Upper lobe of left lung (tissue), 6 donors: ENCODE data around the gene SSBP3. TPM values are rescaled to one million over a fixed set of nuclear protein-coding genes. Genes with fewer than 3 reads are reported as not detected.

Source experiments
- ATAC-seq, 2 donors: fragments of 200-7000 bp; cut with Tn5 transposase; one replicate each; pipeline ENCODE4 v1.9.1; 2022; ENCODE audit warnings: mild to moderate bottlenecking in 2 of 2, moderate library complexity in 2 of 2; ENCODE audit not compliant: low FRiP score in 2 of 2
- DNase-seq, 2 donors: peaks; one replicate each; pipeline ENCODE4 v3.0.0-alpha.2; 2019 to 2020
- H3K27ac ChIP-seq, 4 donors: fragments of 200-600 bp; sonication (generic); one replicate each; pipeline ENCODE4 v1.5.1; 2016 to 2019
- H3K27me3 ChIP-seq, 4 donors: fragments of 200-600 bp; sonication (generic); one replicate each; pipeline ENCODE4 v1.5.1; 2017 to 2019
- H3K36me3 ChIP-seq, 4 donors: fragments of 200-600 bp; sonication (generic); one replicate each; pipeline ENCODE4 v1.5.1; 2016 to 2019
- H3K4me1 ChIP-seq, 4 donors: fragments of 200-600 bp; sonication (generic); one replicate each; pipeline ENCODE4 v1.5.1; 2018 to 2019
- H3K4me3 ChIP-seq, 4 donors: fragments of 200-600 bp; sonication (generic); one replicate each; pipeline ENCODE4 v1.5.1; 2017 to 2019; ENCODE audit warnings: mild to moderate bottlenecking in 2 of 4, moderate library complexity in 1 of 4
- H3K9me3 ChIP-seq, 4 donors: fragments of 200-600 bp; sonication (generic); one replicate each; pipeline ENCODE4 v1.5.1; 2018 to 2019
- CTCF ChIP-seq, 6 experiments: fragments of 450-650 bp in 4 of 6; fragments of 200-600 bp in 2 of 6; sonication (generic) in 2 of 6; IDR thresholded peaks; one replicate each; pipeline ENCODE4 v1.5.1; 2016 to 2019; ENCODE audit warnings: antibody characterized with exemption in 6 of 6
- EP300 ChIP-seq, 4 donors: sonication (generic); formaldehyde crosslinking; IDR thresholded peaks; one replicate each; pipeline ENCODE4 v1.5.1; 2017; ENCODE audit warnings: antibody characterized with exemption in 4 of 4, control low read depth in 2 of 4
- POLR2A ChIP-seq, 4 donors: fragments of 450-650 bp; IDR thresholded peaks; one replicate each; pipeline ENCODE4 v1.5.1; 2016 to 2017; ENCODE audit warnings: antibody characterized with exemption in 4 of 4, mild to moderate bottlenecking in 2 of 4
- POLR2AphosphoS5 ChIP-seq, 2 donors: sonication (generic); formaldehyde crosslinking; IDR thresholded peaks; one replicate each; pipeline ENCODE4 v1.5.1; 2017; ENCODE audit warnings: antibody characterized with exemption in 2 of 2
- WGBS, 2 donors: methylation state at CpG; one replicate each; pipeline ENCODE4 v1.1.5; 2017 to 2018; 5-methylcytosine and 5-hydroxymethylcytosine counted together
- total RNA-seq, 6 donors: library from RNA; depleted of rRNA in 4 of 6; stranded (reverse); fragments of >200 nt in 4 of 6; gene quantifications; one replicate each; pipeline versions ENCODE4 v1.1.0 to v1.2.1, GENCODE V29; 2016 to 2021
- donor health status: DM: no; HTN: no; CAD: no; lungs with moderate emphysema.
- donor health status: DM: no; HTN: yes; CAD: no; lungs with severe emphysema.

Gene SSBP3
- total RNA-seq, 6 donors from 2014 or later, result 17.8 to 35.6 (median 26.4) TPM

- H3K4me1 ChIP-seq, result peaks cover 29 to 48% (median 44%) of the 10 kb centered on the region in 4 donors
- TF ChIP-seq EP300 (IDR thresholded peaks at IDR 0.05) (no peak), CTCF (IDR thresholded peaks at IDR 0.05) (no peak), POLR2A (IDR thresholded peaks at IDR 0.05) (no peak), POLR2AphosphoS5 (IDR thresholded peaks at IDR 0.05) (no peak)
Observed at GRCh38 chr1:54354899-54355298, 51.3 kb downstream of the SSBP3 start.

GRCh38 chr1:54353959-54354358, 52.2 kb downstream of the SSBP3 start:
- ATAC-seq (no peak), DNase-seq (no peak)
- no peaks in the 10 kb centered on the region for H3K27me3 ChIP-seq
- no peak for TF ChIP-seq CTCF (IDR thresholded peaks at IDR 0.05)
- TF ChIP-seq EP300 (IDR thresholded peaks at IDR 0.05), result no peak
- no peak for TF ChIP-seq POLR2A (IDR thresholded peaks at IDR 0.05)
- TF ChIP-seq POLR2AphosphoS5 (IDR thresholded peaks at IDR 0.05), result no peak
- H3K36me3 ChIP-seq, result no peaks in the 10 kb centered on the region
- WGBS, 2 donors, result 93 to 100% methylated on average over 2 to 4 of the region's 4 CpGs
- no peak overlapping the region for H3K27ac ChIP-seq
- no peaks in the 10 kb centered on the region for H3K9me3 ChIP-seq
- H3K4me3 ChIP-seq, result no peak overlapping the region
- H3K4me1 ChIP-seq, result peaks cover 29 to 39% (median 35%) of the 10 kb centered on the region in 4 donors

More at GRCh38 chr1:54354899-54355298, 51.3 kb downstream of the SSBP3 start:
- H3K27ac ChIP-seq, result no peak overlapping the region
- H3K27me3 ChIP-seq, result no peaks in the 10 kb centered on the region
- H3K36me3 ChIP-seq, result no peaks in the 10 kb centered on the region
- H3K9me3 ChIP-seq, result no peaks in the 10 kb centered on the region
- ATAC-seq (no peak), DNase-seq (no peak)
- WGBS, 2 donors, result 69 to 72% methylated on average over 6 of the region's 6 CpGs
- no peak overlapping the region for H3K4me3 ChIP-seq

- 91 to 95% methylated on average over 17 of the region's 17 CpGs for WGBS, 2 donors
- H3K27ac ChIP-seq, result no peak overlapping the region
- no peaks in the 10 kb centered on the region for H3K9me3 ChIP-seq
- H3K4me1 ChIP-seq, result peaks cover 23 to 36% (median 26%) of the 10 kb centered on the region in 4 donors
- H3K36me3 ChIP-seq, result no peaks in the 10 kb centered on the region
- no peaks in the 10 kb centered on the region for H3K27me3 ChIP-seq
- no peak for TF ChIP-seq POLR2AphosphoS5 (IDR thresholded peaks at IDR 0.05)
- TF ChIP-seq EP300 (IDR thresholded peaks at IDR 0.05), result no peak
- no peak for TF ChIP-seq CTCF (IDR thresholded peaks at IDR 0.05)
- no peak for TF ChIP-seq POLR2A (IDR thresholded peaks at IDR 0.05)
- peak in 1 of 2 donors; percentile 75 for DNase-seq
- no peak overlapping the region for H3K4me3 ChIP-seq
- no peak for ATAC-seq
Observed at GRCh38 chr1:54352755-54353154, 53.4 kb downstream of the SSBP3 start.

GRCh38 chr1:54350360-54350759, 55.8 kb downstream of the SSBP3 start:
- no peaks in the 10 kb centered on the region for H3K36me3 ChIP-seq
- ATAC-seq (no peak), DNase-seq (no peak)
- H3K27me3 ChIP-seq, result no peaks in the 10 kb centered on the region
- H3K9me3 ChIP-seq, result no peaks in the 10 kb centered on the region
- H3K27ac ChIP-seq, result no peak overlapping the region
- H3K4me3 ChIP-seq, result no peak overlapping the region
- H3K4me1 ChIP-seq, result peaks cover 3 to 16% (median 4%) of the 10 kb centered on the region in 4 donors
- 50 to 67% methylated on average over 5 of the region's 5 CpGs for WGBS, 2 donors
- TF ChIP-seq POLR2AphosphoS5 (IDR thresholded peaks at IDR 0.05) (no peak), EP300 (IDR thresholded peaks at IDR 0.05) (no peak), CTCF (IDR thresholded peaks at IDR 0.05) (no peak), POLR2A (IDR thresholded peaks at IDR 0.05) (no peak)

GRCh38 chr1:54348700-54349021, 57.5 kb downstream of the SSBP3 start:
- DNase-seq, result no peak
- no peak for TF ChIP-seq POLR2AphosphoS5 (IDR thresholded peaks at IDR 0.05)
- no peak for TF ChIP-seq CTCF (IDR thresholded peaks at IDR 0.05)
- no peak for TF ChIP-seq EP300 (IDR thresholded peaks at IDR 0.05)
- no peak for TF ChIP-seq POLR2A (IDR thresholded peaks at IDR 0.05)
- Histone ChIP-seq H3K9me3 (no peaks in the 10 kb centered on the region), H3K27me3 (no peaks in the 10 kb centered on the region), H3K4me3 (no peak overlapping the region), H3K27ac (peak overlapping the region in 1 of 4 donors; percentile 4), H3K36me3 (no peaks in the 10 kb centered on the region), H3K4me1 (peaks cover 0 to 14% (median 2%) of the 10 kb centered on the region in 4 donors)
- ATAC-seq, result no peak
- 88 to 93% methylated on average over 5 of the region's 5 CpGs for WGBS, 2 donors
